Smooth muscle cell of the brain vasculature (primary cell): ENCODE measurements around the gene CHPF2.

ENCODE experiments used
- DNase-seq: peaks from one replicate; pipeline ENCODE4 v3.0.0-alpha.2; 2012; ENCODE audit warnings: low read depth, low spot score

Gene CHPF2

DNA sequence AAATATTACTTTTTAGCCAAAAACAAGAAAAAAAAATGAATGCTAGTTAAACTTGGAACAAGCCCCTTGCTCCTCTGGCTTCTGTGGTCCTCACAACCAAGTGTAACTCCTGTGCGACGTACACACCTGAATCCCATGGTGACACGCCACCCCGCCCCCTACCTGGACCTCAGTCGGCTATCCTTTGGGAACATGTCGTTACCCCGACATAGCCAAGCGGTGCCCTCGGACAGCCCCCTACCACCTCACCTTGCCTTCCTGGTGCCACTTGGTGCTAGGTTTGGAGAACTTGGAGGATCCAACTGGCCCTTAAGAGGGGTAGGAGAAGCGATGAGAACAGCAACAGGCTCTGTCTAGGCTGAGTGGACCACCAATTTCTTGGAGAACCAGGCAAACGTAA, 28.2 kb downstream of the CHPF2 start:
- no peak for DNase-seq

DNA sequence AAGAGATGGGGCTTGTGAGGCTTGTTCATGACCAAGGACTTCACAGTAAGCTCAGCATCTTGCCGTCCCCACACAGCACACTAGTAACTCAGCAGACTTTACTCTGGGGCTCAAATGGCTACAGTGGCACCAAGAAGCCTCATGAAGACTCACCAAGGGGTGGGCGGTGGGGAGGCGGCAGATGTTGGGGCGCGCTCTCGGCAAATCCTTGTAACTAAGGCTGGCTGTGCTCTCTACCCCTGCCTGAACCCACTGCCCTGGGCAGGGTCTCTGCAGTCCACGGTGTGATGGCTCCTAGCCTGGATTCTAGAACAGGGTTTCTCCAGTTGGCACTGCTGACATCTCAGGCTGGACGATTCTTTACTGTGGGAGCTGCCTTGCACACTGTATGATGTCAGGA, 28.6 kb downstream of the CHPF2 start:
- no peak for DNase-seq

DNA sequence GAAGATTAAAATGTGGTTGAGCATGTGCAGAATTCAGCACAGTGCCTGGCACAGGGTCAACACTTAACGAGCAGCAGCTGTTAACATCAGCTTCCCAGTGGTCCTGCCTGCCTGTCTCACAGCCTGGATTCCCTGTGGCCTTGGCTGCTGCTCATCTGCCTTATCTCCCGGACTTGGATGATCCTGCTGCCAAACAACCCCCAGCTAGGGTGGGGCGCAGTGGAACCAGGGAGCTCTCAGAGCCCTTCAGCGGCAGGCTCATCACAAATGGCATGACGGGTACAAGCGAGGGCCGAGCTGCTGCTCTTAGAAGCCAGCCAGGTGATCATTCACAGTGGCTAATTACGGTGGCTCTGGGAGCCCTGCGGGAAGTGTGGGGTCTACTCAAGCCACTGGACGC, 29.2 kb downstream of the CHPF2 start:
- DNase-seq: no peak

DNA sequence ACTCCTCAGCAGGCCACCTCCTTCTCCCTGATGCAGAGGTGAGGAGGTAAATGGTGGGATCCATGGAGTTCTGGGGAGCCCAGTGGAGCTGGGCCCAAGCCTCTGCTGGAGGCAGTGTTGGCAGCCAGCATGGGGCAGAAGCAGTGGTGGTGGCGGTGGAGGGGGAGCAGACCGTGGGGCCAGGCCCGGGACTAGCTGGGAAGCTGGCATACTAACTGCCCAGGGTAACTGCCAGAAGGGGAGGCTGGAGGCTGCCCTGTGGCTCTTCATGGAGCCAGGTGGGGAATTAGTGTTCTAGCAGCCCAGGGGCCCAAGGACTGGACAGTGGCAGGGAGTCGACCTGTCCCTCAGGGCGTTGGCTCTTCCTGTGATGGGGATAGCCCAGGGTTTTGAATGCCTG, 32.3 kb downstream of the CHPF2 start:
- DNase-seq: no peak

DNA sequence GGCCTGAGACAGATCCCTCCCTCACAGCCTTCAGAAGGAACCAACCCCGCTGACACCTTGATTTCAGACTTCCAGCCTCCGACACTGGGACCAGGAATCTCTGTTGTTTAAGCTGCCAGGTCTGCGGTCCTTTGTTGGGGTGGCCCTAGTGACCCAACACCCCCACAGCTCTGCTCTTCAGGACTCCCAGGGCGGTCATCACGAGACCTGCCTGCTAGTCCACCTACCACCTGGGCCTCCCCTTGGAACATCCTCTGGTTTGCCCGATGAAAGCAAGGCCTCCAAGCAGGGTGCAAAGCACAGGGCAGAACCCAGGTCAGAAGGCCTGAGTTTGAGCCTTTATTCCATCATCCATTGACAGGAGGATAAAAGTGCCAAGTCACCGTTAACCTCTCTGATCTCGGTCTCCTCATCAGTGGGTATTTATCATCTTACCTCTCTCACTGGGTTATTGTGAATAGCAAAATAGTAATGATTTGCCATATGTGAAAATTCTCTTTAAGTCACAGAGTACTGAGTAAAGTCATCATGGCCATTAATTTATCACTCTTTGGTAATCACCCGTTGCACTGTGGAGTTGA, 33.2 kb downstream of the CHPF2 start:
- no peak for DNase-seq

DNA sequence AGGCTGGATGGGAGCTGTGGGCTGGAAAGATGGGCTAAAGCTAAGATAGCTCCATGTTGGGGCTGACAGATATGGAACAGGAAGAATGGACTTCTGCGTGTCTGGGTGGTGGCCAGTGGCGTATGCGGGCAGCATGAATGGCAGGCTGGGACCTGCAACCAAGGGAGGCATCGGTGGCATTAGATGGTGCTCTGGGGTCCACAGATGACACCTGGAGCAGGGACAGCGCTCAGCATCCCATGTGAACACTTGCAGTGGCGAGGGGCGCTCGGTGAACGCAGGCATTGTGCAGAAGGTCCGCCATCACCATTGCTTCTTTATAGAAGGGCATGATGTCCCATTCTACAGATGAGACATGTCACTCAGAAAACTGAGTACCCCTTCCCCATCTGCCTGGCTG, 37.2 kb downstream of the CHPF2 start:
- DNase-seq: no peak

DNA sequence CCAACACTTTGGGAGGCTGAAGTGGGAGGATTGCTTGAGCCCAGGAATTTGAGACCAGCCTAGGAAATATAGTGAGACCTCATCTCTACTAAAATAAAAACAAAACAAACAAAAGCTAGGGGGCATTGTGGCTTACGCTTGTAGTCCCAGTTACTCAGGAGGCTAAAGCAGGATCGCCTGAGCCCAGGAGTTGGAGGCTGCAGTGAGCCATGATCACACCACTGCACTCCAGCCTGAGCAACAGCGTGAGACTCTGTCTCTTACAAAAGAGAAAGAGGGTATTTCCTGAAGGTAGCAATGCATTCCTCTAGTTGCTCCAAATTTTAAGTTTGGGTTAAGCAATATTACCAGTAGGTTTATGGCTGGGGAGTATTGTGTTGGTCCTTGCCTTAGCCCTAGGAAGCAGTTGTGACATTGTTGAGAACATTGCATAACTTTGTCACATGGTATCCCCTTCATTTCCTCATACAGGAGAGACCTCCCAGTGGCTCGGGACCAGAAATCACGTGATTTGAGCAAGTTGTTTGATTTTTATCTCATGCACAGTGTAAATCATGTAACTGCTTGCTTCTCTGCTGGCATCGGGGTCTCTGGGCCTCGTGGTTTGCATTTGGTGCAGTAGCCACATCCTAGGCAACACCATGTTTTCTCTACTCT, 39.5 kb downstream of the CHPF2 start:
- no peak for DNase-seq

DNA sequence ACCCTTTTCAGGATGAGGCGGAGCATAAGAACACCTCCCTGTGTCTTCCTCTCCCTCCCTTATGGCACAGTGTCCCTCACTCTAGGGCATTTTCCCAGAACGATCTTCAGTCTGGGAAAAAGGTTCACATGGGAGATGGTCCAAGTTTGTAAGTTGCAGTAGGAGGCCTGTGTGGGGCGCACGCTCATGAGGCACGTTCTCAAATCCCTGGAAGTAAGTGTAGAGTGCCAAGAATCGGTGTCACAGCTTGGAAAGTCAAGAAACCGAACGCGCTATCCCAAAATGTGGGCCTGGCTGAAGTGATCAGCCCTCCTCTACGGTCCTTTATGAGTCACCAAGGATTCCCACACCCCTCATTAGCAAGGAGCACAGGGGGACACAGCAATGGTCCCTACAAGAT, 40.1 kb downstream of the CHPF2 start:
- DNase-seq: no peak

DNA sequence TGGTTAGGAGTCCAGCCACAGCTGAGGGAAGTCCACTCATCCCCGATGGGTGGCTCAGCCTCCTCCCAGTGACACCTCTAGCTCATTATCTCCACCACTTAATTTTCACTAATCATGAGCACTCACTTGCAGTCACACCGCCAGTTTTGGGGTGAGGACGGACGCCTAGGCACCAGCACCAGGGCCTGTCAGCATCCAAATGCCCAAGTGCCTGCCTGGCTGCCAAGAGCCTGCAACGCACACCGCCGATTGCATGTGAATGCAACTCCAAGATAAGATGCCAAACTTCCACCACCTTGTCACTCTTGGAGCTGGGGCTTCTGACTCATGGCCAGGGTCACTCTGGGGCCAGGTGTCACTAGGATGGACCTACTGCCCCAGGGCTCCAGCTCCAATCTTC, 40.6 kb downstream of the CHPF2 start:
- DNase-seq: no peak

DNA sequence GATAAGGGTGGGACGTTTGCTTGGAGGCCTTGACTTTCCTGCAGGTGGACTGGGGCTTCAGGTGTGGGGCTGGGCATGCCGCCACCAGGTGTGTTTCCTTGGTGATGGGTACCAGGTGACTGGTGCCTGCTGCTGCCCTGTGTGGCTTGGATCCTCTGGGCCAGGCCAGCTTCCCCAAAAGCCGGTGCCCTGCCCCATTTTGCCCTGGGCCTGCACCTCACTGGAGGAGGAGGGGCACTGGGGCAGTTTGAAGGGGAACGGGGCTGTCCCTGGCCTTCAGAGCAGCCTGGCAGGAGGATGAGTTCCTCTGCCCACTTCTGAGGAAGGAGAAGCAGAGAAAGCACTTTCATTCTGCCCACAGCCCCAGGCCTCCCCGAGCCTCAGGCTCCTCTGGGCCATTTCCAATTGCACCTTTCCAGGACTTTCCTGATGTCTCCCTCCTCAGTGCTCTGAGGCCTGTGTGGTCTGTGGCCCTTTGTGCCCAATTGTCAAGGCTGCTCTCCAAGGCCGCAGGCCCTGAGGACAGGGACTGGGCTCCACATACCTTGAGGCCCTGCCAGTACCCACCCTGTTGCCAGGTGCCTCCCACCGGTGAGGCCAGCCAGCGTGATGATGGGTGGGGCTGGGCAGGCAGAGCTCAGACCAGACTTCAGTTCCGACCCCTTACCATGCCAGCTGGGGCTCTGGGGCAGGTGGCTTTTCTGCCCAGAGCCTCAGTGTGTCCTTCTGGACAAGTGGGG, 41.5 kb downstream of the CHPF2 start:
- no peak for DNase-seq

DNA sequence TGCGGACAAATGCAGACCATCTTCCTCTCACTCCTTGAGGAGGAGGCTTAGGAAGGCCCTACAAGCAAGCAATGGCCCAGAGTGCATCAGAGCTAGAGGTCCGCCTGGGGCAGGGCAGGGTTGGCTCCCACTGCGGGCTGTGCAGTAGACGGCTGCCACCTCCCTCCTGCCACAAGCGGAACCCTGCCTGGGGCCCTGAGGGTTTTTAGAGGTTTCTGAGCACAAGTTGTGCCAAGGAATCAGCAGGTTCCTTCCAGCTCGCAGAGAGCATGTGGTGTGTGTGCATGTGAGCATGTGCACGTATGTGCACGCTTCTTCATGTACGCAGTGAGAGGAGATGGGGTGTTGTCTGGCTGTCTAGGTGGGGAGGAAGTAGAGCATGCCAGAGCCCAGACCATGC, 42.1 kb downstream of the CHPF2 start:
- no peak for DNase-seq

DNA sequence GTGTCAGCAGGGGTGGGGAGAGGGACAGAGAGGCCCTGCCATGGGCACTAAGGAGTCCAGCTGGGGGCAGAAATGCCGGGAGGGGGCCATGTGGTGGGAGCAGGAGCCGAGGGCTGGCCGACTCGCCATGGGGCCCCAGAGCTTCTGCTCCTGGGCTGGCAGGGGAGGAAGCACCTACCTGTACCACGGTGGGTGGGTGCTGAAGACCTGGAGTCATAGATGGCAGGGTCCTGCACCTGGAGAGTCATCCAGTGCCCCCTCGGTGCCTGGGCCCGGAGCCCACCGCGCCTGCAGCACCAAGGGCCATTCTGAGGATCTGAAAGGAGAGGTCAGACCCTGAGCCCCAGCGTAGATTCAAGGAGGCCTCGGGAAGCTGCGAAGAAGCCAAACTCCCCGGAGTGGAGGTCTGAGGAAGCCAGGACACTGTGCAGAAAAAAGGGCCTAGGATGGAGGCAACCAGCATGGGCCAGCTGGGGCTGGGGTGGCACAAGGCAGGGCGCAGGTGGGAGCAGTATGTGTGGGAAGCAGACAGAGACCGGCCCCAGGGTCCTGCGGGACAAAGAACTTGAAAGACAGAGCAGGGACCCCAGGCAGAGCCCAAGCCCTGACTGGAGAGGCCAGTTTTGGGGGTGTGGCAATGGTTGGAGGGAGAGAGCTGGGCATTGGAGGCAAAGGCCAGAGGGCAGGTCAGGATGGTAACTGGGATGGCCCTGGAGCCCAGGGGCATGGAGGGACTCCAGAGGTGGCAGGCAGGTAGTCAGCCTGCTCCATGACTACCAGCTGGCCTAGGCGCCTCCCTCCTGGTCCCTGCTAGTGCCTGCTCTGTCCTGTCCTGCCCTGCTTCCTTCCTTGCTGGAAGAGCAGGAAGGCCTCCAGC, 42.9 kb downstream of the CHPF2 start:
- DNase-seq: no peak

DNA sequence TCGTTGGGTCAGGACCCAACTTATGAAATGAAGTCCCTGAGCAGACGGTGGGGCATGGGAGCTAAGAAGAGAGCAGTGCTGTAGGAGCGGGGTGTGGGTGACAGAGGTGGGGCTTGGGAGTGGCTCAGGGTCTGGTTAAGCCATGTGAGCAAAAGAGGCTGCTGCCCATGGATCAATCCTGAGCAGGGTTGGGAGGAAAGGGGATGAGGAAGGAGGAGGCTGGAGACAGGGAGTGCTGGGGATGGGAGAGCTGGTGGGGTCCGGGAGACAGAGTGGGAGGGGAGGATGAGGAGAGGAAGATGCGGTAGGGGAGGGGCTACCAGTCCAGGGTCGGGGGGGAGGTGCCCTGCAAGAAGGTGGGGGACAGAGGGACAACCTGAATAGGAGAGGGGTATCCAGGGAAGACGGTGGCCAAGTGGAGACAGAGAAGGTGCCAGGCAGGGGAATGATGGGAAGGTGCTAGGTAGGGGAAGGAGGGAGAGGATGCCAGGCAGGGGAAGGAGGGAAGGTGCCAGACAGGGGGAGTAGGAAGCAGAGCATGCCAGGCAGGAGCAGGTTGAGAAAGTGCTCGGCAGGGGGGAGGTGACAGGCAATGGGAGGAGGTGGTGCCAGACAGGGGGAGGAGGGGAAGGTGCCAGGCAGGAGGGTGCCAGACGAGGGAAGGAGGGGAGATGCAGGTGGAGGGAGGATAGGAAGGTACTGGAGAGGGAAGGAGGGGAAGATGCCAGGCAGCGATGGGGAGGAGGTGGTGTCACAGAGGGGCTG, 43.7 kb downstream of the CHPF2 start:
- DNase-seq: no peak

DNA sequence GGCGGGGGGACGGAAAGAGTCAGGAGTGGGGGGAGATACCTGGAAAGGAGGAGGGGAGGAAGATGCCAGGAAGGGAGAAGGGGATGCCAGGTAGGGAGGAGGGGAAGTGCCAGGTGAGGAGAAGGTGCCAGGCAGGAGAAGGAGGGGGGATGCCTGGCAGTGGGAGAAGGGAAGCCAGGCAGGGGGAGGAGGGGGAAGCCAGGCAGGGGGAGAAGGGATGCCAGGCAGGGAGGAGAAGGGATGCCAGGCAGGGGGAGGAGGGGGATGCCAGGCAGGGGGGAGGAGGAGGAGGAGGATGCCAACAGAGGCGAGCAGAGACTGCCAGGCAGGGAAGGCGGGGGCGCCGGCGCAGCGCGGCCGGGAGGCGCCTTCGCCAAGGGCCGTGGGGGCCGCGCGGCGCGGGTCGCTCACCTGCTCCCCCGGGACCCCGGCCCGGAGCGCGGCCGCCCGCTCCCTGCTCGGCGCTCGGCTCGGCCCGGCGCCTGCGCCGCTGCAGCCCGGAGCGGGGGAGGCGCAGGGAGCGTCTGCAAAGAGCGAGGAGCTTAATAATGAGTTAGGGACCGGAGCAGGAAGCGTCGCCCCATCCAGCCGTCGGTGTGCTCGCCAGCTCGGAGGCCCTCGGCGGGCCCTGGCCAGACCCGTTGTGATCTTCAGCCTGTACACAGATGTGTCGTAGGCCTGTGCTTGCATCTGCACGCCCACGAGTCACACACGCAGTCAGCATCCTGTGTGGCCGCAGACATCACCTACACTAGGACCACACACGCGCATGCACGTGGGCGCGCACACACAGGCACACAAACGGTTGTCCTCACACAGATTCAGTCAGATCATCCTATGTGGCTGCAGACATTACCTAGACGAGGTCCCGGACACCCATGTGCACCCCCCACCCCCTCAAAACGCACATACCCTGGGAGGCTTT, 44.6 kb downstream of the CHPF2 start:
- no peak for DNase-seq

DNA sequence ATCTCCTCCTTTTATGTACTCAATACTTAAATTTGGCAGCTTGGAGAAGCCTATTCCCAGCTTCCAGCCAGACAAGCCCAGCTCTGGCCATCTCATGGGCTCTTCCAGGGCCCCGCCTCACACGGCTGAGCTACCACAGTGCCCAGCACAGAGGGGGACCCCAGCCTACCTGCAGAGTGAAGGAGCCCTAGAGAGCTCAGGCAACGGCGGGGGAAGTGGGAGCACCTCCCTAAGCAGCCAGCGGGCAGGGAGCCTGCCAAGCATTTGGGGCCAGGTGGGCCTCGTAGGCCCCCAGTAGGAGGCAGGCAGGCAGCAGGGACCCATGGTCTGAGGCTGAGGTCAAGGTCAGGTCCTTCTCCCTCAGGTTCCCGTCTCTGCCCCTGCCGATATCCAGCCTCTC, 45.3 kb downstream of the CHPF2 start:
- no peak for DNase-seq

DNA sequence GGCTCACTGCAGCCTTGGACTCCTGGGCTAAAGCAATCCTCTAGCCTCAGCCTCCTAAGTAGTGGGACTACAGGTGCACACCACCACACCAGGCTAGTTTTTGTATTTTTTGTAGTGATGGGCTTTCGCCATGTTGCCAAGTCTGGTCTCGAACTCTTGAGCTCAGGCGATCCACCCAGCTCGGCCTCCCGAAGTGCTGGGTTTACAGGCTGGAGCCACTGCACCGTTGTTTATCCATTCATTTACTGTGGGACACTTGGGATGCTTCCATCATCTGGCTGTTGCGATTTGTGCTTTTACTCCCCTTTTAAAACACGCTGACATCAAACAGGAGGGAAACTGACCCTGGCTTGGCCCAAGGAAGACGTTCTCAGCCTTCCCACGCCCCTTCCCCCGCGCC, 46.7 kb downstream of the CHPF2 start:
- no peak for DNase-seq

DNA sequence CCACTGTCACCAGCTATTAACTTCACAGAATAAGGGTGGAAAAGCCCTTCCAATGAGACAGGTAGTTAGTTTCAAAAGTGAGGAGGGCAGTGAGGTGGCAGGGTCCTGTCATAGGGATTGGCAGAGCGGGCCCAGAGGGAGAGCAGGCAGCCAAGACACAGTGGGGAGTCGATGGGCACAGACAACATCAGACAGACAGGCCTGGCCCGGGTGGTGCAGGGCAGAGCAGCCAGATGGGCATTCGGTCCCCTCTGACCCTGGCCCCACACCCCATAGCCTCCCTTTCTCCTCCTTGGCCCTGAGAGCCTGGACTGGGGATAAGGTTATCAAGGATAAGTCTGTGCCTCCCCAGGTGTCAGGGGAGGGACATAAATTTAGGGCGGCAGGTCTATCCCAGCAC, 47.6 kb downstream of the CHPF2 start:
- no peak for DNase-seq

DNA sequence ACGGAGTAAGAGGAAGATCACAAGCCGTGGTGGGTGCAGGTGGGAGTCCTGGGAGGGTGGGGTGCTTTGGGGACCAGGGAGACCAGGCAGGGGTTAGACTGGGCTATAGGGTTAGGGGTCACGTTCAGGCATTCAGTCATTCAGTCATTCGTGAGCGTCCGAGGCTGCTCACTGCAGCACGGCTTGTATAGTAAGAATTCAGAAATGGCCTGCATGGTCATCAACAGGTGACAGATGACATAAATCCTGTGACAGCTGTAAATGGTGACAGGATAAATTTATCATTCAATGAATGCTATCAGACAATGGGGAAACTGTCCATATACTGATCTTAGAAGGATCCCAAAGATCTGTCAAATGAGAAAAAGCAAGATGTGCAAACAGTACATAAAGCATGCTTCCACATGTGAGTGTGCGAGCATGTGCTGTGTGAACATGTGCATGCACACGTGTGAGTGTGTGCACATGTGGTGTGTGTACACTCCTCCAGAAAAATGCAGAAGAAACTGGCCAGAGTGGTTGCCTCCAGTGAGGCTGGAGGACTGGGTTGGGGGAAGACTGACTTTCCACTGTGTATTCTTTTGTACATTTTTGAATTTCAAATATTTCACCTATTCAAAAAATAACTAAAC, 48.2 kb downstream of the CHPF2 start:
- DNase-seq: no peak

DNA sequence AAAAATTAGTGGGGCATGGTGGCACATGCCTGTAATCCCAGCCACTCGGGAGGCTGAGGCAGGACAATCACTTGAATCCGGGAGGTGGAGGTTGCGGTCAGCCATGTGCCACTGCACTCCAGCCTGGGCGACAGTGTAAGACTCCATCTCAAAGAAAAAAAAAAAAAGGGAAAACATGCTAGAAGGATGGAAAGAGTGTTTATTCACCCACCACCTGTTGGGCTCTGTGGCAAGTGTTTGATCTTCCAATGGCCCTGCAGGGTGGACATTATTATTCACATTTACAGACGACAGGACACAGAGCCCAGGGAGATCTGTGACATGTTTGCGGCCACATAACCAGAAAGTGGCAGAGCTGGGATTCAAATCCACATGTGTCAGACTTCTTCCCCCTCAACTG, 49.4 kb downstream of the CHPF2 start:
- DNase-seq: no peak

DNA sequence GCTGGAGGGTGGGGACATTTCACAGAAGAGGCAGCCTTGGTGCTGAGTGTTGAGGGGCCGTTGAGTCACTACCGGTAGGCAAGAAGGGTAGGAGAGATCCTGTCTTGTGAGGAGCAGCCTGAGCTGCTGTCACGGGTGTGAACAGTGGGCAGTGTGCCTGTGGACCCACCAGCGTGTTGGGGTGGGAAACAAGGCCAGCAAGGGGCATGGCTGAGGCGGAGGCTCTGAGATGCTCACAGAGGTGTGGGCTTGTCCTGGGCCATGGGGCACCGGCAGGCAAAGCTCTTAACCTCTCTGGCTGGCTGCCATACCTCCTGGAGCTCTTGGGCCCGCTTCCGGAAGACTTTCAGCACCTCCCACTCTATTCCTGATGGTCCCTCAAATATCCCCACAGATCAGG, 49.8 kb downstream of the CHPF2 start:
- DNase-seq: no peak
